HepG2 (cell line): Measurements from ENCODE around the gene CENPM.
"Not testable (repeated sequence)": the region's sequence is repeated elsewhere in the genome, so short reads cannot be mapped to it uniquely, and the experiment has no call there.

Experiments
- BRCA1 ChIP-seq: sonication (generic); formaldehyde crosslinking; IDR thresholded peaks from 2 replicates; pipeline ENCODE4 v1.4.0; 2020; ENCODE audit warnings: missing genetic modification reagents
- CCDC6 ChIP-seq: sonication (generic); formaldehyde crosslinking; IDR thresholded peaks from 2 replicates; pipeline ENCODE4 v1.8.1; 2022; ENCODE audit warnings: mild to moderate bottlenecking, missing genetic modification reagents, moderate library complexity
- HNF4G ChIP-seq, 2 experiments: sonication (generic) in 1 of 2; formaldehyde crosslinking in 1 of 2; IDR thresholded peaks; 2 replicates each; pipeline versions ENCODE4 v1.4.0 to v1.6.1; 2011 to 2020; ENCODE audit warnings: borderline replicate concordance in 2 of 2, low read depth in 2 of 2, mild to moderate bottlenecking in 2 of 2, low read length in 1 of 2, missing genetic modification reagents in 1 of 2, moderate library complexity in 1 of 2
- MAX ChIP-seq: IDR thresholded peaks from 2 replicates; pipeline ENCODE4 v1.6.1; 2012; ENCODE audit warnings: inconsistent platforms
- MTF1 ChIP-seq: sonication (generic); formaldehyde crosslinking; IDR thresholded peaks from 2 replicates; pipeline ENCODE4 v1.5.0; 2020; ENCODE audit warnings: missing genetic modification reagents
- POLR2AphosphoS5 ChIP-seq: IDR thresholded peaks from 2 replicates; pipeline ENCODE4 v1.6.1; 2012; ENCODE audit warnings: low read depth, low read length
- RAD21 ChIP-seq: fragments of 450-650 bp; formaldehyde crosslinking; IDR thresholded peaks from 2 replicates; pipeline ENCODE4 v1.5.0; 2020; ENCODE audit warnings: mild to moderate bottlenecking
- ZNF788 ChIP-seq: sonication (generic); formaldehyde crosslinking; IDR thresholded peaks from 2 replicates; pipeline ENCODE4 v1.5.0; 2020; ENCODE audit warnings: mild to moderate bottlenecking, missing genetic modification reagents, borderline replicate concordance
- TF ChIP-seq, protein P1 (sequence below): sonication (generic); formaldehyde crosslinking; IDR thresholded peaks from 2 replicates; pipeline ENCODE4 v1.5.0; 2020; ENCODE audit warnings: mild to moderate bottlenecking, missing genetic modification reagents, moderate library complexity

GRCh38 chr22:41948928-41949296 is 2.0 kb upstream of the CENPM start:
- TF ChIP-seq, protein P1, sequence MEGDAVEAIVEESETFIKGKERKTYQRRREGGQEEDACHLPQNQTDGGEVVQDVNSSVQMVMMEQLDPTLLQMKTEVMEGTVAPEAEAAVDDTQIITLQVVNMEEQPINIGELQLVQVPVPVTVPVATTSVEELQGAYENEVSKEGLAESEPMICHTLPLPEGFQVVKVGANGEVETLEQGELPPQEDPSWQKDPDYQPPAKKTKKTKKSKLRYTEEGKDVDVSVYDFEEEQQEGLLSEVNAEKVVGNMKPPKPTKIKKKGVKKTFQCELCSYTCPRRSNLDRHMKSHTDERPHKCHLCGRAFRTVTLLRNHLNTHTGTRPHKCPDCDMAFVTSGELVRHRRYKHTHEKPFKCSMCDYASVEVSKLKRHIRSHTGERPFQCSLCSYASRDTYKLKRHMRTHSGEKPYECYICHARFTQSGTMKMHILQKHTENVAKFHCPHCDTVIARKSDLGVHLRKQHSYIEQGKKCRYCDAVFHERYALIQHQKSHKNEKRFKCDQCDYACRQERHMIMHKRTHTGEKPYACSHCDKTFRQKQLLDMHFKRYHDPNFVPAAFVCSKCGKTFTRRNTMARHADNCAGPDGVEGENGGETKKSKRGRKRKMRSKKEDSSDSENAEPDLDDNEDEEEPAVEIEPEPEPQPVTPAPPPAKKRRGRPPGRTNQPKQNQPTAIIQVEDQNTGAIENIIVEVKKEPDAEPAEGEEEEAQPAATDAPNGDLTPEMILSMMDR (CRISPR knock-in tag) = not testable (repeated sequence)
- TF ChIP-seq HNF4G (IDR thresholded peaks at IDR 0.05; ENCODE audit: borderline replicate concordance, low read depth, low read length); HNF4G (CRISPR knock-in tag; IDR thresholded peaks at IDR 0.05; ENCODE audit: borderline replicate concordance, low read depth); MAX; BRCA1 (CRISPR knock-in tag); RAD21 (CRISPR knock-in tag); CCDC6 (CRISPR knock-in tag); POLR2AphosphoS5; ZNF788 (CRISPR knock-in tag); MTF1 (CRISPR knock-in tag): not testable (repeated sequence)
